SU-DHL-6 (cell line): Measurements from ENCODE around the gene KCTD1.

ENCODE experiments used
- EZH2phosphoT487 ChIP-seq: fragments of 200-600 bp; sonication (generic), shearing (Covaris generic); conservative IDR thresholded peaks from 2 replicates; pipeline ENCODE4 v1.6.1; 2018; ENCODE audit warnings: mild to moderate bottlenecking, antibody characterized with exemption, low read length, moderate library complexity, mixed read lengths
- TF ChIP-seq, protein P1 (sequence below): fragments of 200-600 bp; sonication (generic); IDR thresholded peaks from one replicate; pipeline ENCODE4 v1.5.1; 2017; ENCODE audit warnings: antibody characterized with exemption, mild to moderate bottlenecking, low read length, moderate library complexity; ENCODE audit not compliant: insufficient read depth, poor library complexity, severe bottlenecking

DNA sequence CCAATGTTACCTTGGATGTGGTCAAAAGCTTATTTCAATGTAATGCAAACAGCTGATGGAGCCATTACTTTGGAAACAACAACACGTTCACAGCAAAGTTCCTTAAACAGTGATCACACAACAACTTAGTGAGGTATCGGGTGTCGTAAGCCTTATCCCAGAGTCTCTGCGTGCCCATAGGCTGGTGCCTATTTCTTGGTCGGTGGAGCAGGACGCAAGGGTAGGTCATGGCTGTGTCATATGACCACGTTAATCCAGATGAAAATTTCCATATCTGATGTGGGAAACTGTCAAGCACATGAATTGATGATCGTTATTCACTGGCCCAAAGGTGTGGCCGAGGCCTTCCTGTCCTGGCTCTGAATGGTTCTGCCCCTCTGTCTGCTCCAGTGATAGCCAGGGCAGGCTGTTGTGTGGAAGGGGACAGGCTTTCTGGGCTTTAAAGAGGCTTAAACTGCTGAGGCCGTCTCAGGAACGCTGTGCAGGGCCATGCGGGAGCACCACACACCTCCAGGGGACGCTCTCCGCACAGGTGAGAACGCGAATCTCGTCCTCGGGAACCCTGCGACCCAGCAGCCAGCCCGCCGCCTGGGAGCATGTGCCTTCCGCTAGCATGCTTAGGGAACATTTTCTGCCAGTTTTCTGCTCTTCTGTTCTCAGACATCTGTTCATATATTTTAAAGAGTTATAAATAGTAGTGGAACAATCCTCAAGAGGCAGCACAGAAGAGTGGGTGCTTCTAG lies 90.6 kb downstream of the KCTD1 start:
- TF ChIP-seq, protein P1, sequence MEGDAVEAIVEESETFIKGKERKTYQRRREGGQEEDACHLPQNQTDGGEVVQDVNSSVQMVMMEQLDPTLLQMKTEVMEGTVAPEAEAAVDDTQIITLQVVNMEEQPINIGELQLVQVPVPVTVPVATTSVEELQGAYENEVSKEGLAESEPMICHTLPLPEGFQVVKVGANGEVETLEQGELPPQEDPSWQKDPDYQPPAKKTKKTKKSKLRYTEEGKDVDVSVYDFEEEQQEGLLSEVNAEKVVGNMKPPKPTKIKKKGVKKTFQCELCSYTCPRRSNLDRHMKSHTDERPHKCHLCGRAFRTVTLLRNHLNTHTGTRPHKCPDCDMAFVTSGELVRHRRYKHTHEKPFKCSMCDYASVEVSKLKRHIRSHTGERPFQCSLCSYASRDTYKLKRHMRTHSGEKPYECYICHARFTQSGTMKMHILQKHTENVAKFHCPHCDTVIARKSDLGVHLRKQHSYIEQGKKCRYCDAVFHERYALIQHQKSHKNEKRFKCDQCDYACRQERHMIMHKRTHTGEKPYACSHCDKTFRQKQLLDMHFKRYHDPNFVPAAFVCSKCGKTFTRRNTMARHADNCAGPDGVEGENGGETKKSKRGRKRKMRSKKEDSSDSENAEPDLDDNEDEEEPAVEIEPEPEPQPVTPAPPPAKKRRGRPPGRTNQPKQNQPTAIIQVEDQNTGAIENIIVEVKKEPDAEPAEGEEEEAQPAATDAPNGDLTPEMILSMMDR = no peak
- no peak for TF ChIP-seq EZH2phosphoT487
